Fibroblast of pulmonary artery (primary cell): Measurements from ENCODE around the gene ZFR2.

Experiments
- DNase-seq: peaks from one replicate; pipeline ENCODE4 v3.0.0-alpha.2; 2010; ENCODE audit warnings: low read depth
- H3K4me3 ChIP-seq: replicated peaks from 2 replicates; pipeline ENCODE4 v1.5.1; 2011; ENCODE audit warnings: low read depth, mild to moderate bottlenecking, control low read depth, low read length, moderate library complexity
- TF ChIP-seq, protein P1 (sequence below): IDR thresholded peaks from 2 replicates; pipeline ENCODE4 v1.5.1; 2011; ENCODE audit warnings: mild to moderate bottlenecking, control low read depth, low read length, inconsistent platforms; ENCODE audit errors: missing control alignments

ZFR2 gene

DNA sequence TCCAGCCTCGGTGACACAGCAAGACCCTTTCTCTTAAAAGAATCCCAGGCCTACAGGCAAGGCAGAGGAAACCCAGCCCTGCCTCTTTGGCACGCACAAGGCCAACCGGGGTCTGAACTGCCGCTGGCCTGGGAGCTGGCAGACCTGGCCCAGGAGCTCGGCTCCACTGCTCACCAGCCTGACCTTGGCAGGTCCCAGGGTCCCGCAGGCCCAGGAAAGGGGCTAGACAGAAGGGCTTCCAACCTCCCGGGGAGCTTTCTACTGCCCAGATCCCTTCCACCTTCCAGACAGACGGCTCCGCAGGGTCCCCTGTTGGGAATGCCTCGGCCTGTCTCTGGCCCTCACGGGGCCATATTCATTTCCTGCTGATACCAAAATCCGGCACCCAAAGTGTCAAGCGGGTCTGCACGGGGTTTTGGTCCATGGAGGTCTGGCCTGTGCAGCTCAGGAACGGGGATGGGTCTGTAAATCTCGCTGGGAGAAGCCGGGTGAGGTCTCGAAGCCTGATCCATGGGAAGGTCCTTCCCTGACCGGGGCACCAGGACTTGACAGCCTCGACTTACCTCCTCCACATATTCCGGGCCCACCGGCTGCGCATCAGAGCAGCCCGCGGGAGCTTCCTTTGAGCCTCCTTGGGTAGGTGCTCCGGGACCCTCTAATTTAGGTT lies 46.0 kb downstream of the ZFR2 start:
- DNase-seq = no peak
- TF ChIP-seq, protein P1, sequence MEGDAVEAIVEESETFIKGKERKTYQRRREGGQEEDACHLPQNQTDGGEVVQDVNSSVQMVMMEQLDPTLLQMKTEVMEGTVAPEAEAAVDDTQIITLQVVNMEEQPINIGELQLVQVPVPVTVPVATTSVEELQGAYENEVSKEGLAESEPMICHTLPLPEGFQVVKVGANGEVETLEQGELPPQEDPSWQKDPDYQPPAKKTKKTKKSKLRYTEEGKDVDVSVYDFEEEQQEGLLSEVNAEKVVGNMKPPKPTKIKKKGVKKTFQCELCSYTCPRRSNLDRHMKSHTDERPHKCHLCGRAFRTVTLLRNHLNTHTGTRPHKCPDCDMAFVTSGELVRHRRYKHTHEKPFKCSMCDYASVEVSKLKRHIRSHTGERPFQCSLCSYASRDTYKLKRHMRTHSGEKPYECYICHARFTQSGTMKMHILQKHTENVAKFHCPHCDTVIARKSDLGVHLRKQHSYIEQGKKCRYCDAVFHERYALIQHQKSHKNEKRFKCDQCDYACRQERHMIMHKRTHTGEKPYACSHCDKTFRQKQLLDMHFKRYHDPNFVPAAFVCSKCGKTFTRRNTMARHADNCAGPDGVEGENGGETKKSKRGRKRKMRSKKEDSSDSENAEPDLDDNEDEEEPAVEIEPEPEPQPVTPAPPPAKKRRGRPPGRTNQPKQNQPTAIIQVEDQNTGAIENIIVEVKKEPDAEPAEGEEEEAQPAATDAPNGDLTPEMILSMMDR = no peak
- H3K4me3 ChIP-seq = no peak overlapping the region

GRCh38 chr19:3821857-3822364 lies 46.9 kb downstream of the ZFR2 start:
- peak; percentile 41 for DNase-seq
- no peak overlapping the region for H3K4me3 ChIP-seq
- TF ChIP-seq, protein P1 = peak; percentile 85

- H3K4me3 ChIP-seq = no peak overlapping the region
- TF ChIP-seq, protein P1 = no peak
- DNase-seq = no peak
Observed at GRCh38 chr19:3821156-3821555, 47.7 kb downstream of the ZFR2 start.

GRCh38 chr19:3819989-3820388 lies 48.8 kb downstream of the ZFR2 start:
- no peak for DNase-seq
- H3K4me3 ChIP-seq = no peak overlapping the region
- TF ChIP-seq, protein P1 = no peak

GRCh38 chr19:3818918-3819317 lies 49.9 kb downstream of the ZFR2 start:
- TF ChIP-seq, protein P1 = no peak

GRCh38 chr19:3818466-3818865 lies 50.4 kb downstream of the ZFR2 start:
- peak; percentile 16 for DNase-seq
- TF ChIP-seq, protein P1 = no peak

More at GRCh38 chr19:3818918-3819317, 49.9 kb downstream of the ZFR2 start:
- H3K4me3 ChIP-seq = no peak overlapping the region
- DNase-seq = no peak

GRCh38 chr19:3817761-3818160 lies 51.1 kb downstream of the ZFR2 start:
- no peak for DNase-seq
- no peak overlapping the region for H3K4me3 ChIP-seq
- TF ChIP-seq, protein P1 = no peak

More at GRCh38 chr19:3818466-3818865, 50.4 kb downstream of the ZFR2 start:
- no peak overlapping the region for H3K4me3 ChIP-seq
